Liver (tissue), 9 donors: ENCODE results near the gene RELL1. TPM values are rescaled to one million over a fixed set of nuclear protein-coding genes. Genes with fewer than 3 reads are reported as not detected.

Source experiments
- DNase-seq: peaks from one replicate; pipeline ENCODE4 v3.0.0-alpha.2; 2017; ENCODE audit warnings: low spot score
- H3K27ac ChIP-seq, 2 donors: one replicate each; pipeline ENCODE4 v1.7.0; 2013; ENCODE audit warnings: inconsistent platforms in 2 of 2, low read length in 2 of 2, control low read depth in 1 of 2, low read depth in 1 of 2, mild to moderate bottlenecking in 1 of 2
- H3K27me3 ChIP-seq, 4 donors: one replicate each; pipeline versions ENCODE4 v1.6.1 to v1.7.0; 2013; ENCODE audit warnings: low read length in 3 of 4, inconsistent platforms in 1 of 4, mild to moderate bottlenecking in 1 of 4, moderate library complexity in 1 of 4; ENCODE audit not compliant: control insufficient read depth in 4 of 4, insufficient read depth in 4 of 4
- H3K36me3 ChIP-seq, 4 donors: one replicate each; pipeline versions ENCODE4 v1.6.1 to v1.7.0; 2013; ENCODE audit warnings: low read length in 3 of 4, mild to moderate bottlenecking in 3 of 4, low read depth in 1 of 4, moderate library complexity in 1 of 4; ENCODE audit not compliant: control insufficient read depth in 4 of 4, insufficient read depth in 3 of 4
- H3K4me1 ChIP-seq, 4 donors: one replicate each; pipeline versions ENCODE4 v1.6.1 to v1.7.0; 2013; ENCODE audit warnings: low read length in 3 of 4, mild to moderate bottlenecking in 3 of 4, moderate library complexity in 1 of 4; ENCODE audit not compliant: control insufficient read depth in 4 of 4, insufficient read depth in 4 of 4
- H3K4me3 ChIP-seq, 3 donors: one replicate each; pipeline versions ENCODE4 v1.6.1 to v1.7.0; 2013; ENCODE audit warnings: low read length in 3 of 3, control low read depth in 1 of 3, low read depth in 1 of 3, mild to moderate bottlenecking in 1 of 3
- H3K9ac ChIP-seq, 2 donors: one replicate each; pipeline ENCODE4 v1.7.0; 2013; ENCODE audit warnings: low read length in 2 of 2, mild to moderate bottlenecking in 2 of 2, moderate library complexity in 2 of 2, control low read depth in 1 of 2, low read depth in 1 of 2
- H3K9me3 ChIP-seq, 4 donors: one replicate each; pipeline versions ENCODE4 v1.6.1 to v1.7.0; 2013; ENCODE audit warnings: low read length in 3 of 4; ENCODE audit not compliant: control insufficient read depth in 4 of 4
- EGR1 ChIP-seq, 2 donors: IDR thresholded peaks; 2 replicates each; pipeline ENCODE4 v1.6.1; 2016 to 2018; ENCODE audit warnings: antibody characterized with exemption in 2 of 2, low read depth in 2 of 2
- FOXA1 ChIP-seq: IDR thresholded peaks from 2 replicates; pipeline ENCODE4 v1.6.1; 2016; ENCODE audit warnings: antibody characterized with exemption
- FOXA2 ChIP-seq: IDR thresholded peaks from 2 replicates; pipeline ENCODE4 v1.6.1; 2016; ENCODE audit warnings: antibody characterized with exemption
- GABPA ChIP-seq, 2 donors: IDR thresholded peaks in 1 of 2; conservative IDR thresholded peaks in 1 of 2; 2 replicates each; pipeline ENCODE4 v1.6.1; 2016; ENCODE audit warnings: antibody characterized with exemption in 2 of 2, mild to moderate bottlenecking in 1 of 2, moderate library complexity in 1 of 2
- HNF4A ChIP-seq, 2 donors: conservative IDR thresholded peaks; 2 replicates each; pipeline ENCODE4 v1.6.1; 2016; ENCODE audit warnings: antibody characterized with exemption in 2 of 2, mild to moderate bottlenecking in 2 of 2
- HNF4G ChIP-seq: IDR thresholded peaks from 2 replicates; pipeline ENCODE4 v1.6.1; 2016; ENCODE audit warnings: antibody characterized with exemption
- JUND ChIP-seq, 2 donors: IDR thresholded peaks; 2 replicates each; pipeline ENCODE4 v1.6.1; 2016; ENCODE audit warnings: antibody characterized with exemption in 2 of 2
- NR2F2 ChIP-seq: IDR thresholded peaks from 2 replicates; pipeline ENCODE4 v1.6.1; 2016; ENCODE audit warnings: antibody characterized with exemption
- RAD21 ChIP-seq, 2 donors: IDR thresholded peaks; 2 replicates each; pipeline ENCODE4 v1.6.1; 2016; ENCODE audit warnings: antibody characterized with exemption in 2 of 2, mild to moderate bottlenecking in 2 of 2
- RXRA ChIP-seq, 2 donors: IDR thresholded peaks; 2 replicates each; pipeline ENCODE4 v1.6.1; 2017 to 2018; ENCODE audit warnings: antibody characterized with exemption in 2 of 2, mild to moderate bottlenecking in 1 of 2
- SP1 ChIP-seq: IDR thresholded peaks from 2 replicates; pipeline ENCODE4 v1.6.1; 2018; ENCODE audit warnings: antibody characterized with exemption, mild to moderate bottlenecking
- TAF1 ChIP-seq: conservative IDR thresholded peaks from 2 replicates; pipeline ENCODE4 v1.6.1; 2016; ENCODE audit warnings: antibody characterized with exemption, mild to moderate bottlenecking
- YY1 ChIP-seq: IDR thresholded peaks from 2 replicates; pipeline ENCODE4 v1.6.1; 2016; ENCODE audit warnings: antibody characterized with exemption, mild to moderate bottlenecking
- WGBS: extraction: QIAGEN DNeasy Blood & Tissue Kit; methylation state at CpG from one replicate; pipeline ENCODE4 v1.1.7; 2013; 5-methylcytosine and 5-hydroxymethylcytosine counted together
- polyA plus RNA-seq, 2 donors: library from polyadenylated mRNA; stranded (reverse) in 1 of 2; unstranded in 1 of 2; fragments of 200-250 nt in 1 of 2; fragments of >200 nt in 1 of 2; fragmentation: Nextera tagmentation in 1 of 2; extraction: Ambion mirVana in 1 of 2; gene quantifications; one replicate each; pipeline versions ENCODE4 v1.2.1 to v1.2.3, GENCODE V29; 2013 to 2015
- total RNA-seq, 2 donors: library from RNA; depleted of rRNA; stranded (reverse); fragments of >200 nt; gene quantifications; one replicate each; pipeline ENCODE4 v1.2.3, GENCODE V29; 2014
- TF ChIP-seq, protein P1 (sequence below): IDR thresholded peaks from 2 replicates; pipeline ENCODE4 v1.6.1; 2016; ENCODE audit warnings: antibody characterized with exemption, mild to moderate bottlenecking
- TF ChIP-seq, protein P2 (sequence below): IDR thresholded peaks from 2 replicates; pipeline ENCODE4 v1.6.1; 2016; ENCODE audit warnings: antibody characterized with exemption
- TF ChIP-seq, protein P3 (sequence below): IDR thresholded peaks from 2 replicates; pipeline ENCODE4 v1.6.1; 2016; ENCODE audit warnings: antibody characterized with exemption
- TF ChIP-seq, protein P4 (sequence below): fragments of 150-350 bp; IDR thresholded peaks from 2 replicates; pipeline ENCODE4 v1.5.1; 2017; ENCODE audit warnings: improper control_type of control experiment, low read depth, low read length; ENCODE audit not compliant: missing input control
- TF ChIP-seq, protein P5 (sequence below): IDR thresholded peaks from 2 replicates; pipeline ENCODE4 v1.6.1; 2016; ENCODE audit warnings: antibody characterized with exemption
- donor health status: healthy.
- donor health status: healthy.
- donor health status: healthy.
- donor health status: healthy.
- donor health status: healthy.

The RELL1 gene
- total and polyA plus RNA-seq, 4 donors, result 1.5 to 16.8 (median 7.3) TPM

DNA sequence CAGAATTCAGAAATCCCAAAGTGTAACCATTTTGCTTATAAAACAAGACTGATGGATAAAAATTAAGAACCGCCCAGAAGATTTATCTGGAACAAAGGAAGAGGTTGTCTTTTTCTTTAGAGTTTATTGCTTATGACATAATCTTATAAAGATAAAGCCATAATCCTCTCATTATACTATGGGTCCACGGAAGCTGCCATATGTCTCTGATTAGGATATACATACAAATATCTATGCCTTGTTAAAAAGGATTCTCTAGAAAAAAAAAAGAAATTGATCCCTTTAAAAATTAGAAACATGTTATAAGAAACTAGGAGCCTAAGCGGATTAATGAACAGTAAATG, 70.5 kb downstream of the RELL1 start:
- Histone ChIP-seq H3K4me3 (no peak overlapping the region), H3K9me3 (no peaks in the 10 kb centered on the region), H3K9ac (no peak overlapping the region), H3K36me3 (peaks cover 0 to 2% (median 0%) of the 10 kb centered on the region in 4 donors), H3K27ac (no peak overlapping the region), H3K4me1 (no peaks in the 10 kb centered on the region), H3K27me3 (no peaks in the 10 kb centered on the region)
- no peak for DNase-seq
- TF ChIP-seq RAD21 (IDR thresholded peaks at IDR 0.05), result no peak
- no peak for TF ChIP-seq HNF4G
- TF ChIP-seq, protein P1, sequence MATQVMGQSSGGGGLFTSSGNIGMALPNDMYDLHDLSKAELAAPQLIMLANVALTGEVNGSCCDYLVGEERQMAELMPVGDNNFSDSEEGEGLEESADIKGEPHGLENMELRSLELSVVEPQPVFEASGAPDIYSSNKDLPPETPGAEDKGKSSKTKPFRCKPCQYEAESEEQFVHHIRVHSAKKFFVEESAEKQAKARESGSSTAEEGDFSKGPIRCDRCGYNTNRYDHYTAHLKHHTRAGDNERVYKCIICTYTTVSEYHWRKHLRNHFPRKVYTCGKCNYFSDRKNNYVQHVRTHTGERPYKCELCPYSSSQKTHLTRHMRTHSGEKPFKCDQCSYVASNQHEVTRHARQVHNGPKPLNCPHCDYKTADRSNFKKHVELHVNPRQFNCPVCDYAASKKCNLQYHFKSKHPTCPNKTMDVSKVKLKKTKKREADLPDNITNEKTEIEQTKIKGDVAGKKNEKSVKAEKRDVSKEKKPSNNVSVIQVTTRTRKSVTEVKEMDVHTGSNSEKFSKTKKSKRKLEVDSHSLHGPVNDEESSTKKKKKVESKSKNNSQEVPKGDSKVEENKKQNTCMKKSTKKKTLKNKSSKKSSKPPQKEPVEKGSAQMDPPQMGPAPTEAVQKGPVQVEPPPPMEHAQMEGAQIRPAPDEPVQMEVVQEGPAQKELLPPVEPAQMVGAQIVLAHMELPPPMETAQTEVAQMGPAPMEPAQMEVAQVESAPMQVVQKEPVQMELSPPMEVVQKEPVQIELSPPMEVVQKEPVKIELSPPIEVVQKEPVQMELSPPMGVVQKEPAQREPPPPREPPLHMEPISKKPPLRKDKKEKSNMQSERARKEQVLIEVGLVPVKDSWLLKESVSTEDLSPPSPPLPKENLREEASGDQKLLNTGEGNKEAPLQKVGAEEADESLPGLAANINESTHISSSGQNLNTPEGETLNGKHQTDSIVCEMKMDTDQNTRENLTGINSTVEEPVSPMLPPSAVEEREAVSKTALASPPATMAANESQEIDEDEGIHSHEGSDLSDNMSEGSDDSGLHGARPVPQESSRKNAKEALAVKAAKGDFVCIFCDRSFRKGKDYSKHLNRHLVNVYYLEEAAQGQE, result no peak
- TF ChIP-seq, protein P2, sequence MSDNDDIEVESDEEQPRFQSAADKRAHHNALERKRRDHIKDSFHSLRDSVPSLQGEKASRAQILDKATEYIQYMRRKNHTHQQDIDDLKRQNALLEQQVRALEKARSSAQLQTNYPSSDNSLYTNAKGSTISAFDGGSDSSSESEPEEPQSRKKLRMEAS, result no peak
- no peak for TF ChIP-seq JUND (IDR thresholded peaks at IDR 0.05)
- no peak for TF ChIP-seq SP1
- no peak for TF ChIP-seq RXRA (IDR thresholded peaks at IDR 0.05)
- TF ChIP-seq YY1, result no peak
- TF ChIP-seq, protein P3, sequence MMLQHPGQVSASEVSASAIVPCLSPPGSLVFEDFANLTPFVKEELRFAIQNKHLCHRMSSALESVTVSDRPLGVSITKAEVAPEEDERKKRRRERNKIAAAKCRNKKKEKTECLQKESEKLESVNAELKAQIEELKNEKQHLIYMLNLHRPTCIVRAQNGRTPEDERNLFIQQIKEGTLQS, result no peak
- TF ChIP-seq HNF4A (conservative IDR thresholded peaks at IDR 0.05), result no peak
- no peak for TF ChIP-seq TAF1
- TF ChIP-seq, protein P4, sequence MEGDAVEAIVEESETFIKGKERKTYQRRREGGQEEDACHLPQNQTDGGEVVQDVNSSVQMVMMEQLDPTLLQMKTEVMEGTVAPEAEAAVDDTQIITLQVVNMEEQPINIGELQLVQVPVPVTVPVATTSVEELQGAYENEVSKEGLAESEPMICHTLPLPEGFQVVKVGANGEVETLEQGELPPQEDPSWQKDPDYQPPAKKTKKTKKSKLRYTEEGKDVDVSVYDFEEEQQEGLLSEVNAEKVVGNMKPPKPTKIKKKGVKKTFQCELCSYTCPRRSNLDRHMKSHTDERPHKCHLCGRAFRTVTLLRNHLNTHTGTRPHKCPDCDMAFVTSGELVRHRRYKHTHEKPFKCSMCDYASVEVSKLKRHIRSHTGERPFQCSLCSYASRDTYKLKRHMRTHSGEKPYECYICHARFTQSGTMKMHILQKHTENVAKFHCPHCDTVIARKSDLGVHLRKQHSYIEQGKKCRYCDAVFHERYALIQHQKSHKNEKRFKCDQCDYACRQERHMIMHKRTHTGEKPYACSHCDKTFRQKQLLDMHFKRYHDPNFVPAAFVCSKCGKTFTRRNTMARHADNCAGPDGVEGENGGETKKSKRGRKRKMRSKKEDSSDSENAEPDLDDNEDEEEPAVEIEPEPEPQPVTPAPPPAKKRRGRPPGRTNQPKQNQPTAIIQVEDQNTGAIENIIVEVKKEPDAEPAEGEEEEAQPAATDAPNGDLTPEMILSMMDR, result no peak
- TF ChIP-seq NR2F2, result no peak
- TF ChIP-seq, protein P5, sequence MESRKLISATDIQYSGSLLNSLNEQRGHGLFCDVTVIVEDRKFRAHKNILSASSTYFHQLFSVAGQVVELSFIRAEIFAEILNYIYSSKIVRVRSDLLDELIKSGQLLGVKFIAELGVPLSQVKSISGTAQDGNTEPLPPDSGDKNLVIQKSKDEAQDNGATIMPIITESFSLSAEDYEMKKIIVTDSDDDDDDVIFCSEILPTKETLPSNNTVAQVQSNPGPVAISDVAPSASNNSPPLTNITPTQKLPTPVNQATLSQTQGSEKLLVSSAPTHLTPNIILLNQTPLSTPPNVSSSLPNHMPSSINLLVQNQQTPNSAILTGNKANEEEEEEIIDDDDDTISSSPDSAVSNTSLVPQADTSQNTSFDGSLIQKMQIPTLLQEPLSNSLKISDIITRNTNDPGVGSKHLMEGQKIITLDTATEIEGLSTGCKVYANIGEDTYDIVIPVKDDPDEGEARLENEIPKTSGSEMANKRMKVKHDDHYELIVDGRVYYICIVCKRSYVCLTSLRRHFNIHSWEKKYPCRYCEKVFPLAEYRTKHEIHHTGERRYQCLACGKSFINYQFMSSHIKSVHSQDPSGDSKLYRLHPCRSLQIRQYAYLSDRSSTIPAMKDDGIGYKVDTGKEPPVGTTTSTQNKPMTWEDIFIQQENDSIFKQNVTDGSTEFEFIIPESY, result no peak
- no peak for TF ChIP-seq FOXA1
- TF ChIP-seq GABPA (IDR thresholded peaks at IDR 0.05 in 1 of 2, conservative IDR thresholded peaks at IDR 0.05 in 1 of 2), result no peak
- no peak for TF ChIP-seq EGR1 (IDR thresholded peaks at IDR 0.05; ENCODE audit: low read depth in 2 of 2)
- no peak for TF ChIP-seq FOXA2
- WGBS, result 90% methylated on average over 3 of the region's 3 CpGs
